Measurements from ENCODE around the gene RNASEL.

DNA sequence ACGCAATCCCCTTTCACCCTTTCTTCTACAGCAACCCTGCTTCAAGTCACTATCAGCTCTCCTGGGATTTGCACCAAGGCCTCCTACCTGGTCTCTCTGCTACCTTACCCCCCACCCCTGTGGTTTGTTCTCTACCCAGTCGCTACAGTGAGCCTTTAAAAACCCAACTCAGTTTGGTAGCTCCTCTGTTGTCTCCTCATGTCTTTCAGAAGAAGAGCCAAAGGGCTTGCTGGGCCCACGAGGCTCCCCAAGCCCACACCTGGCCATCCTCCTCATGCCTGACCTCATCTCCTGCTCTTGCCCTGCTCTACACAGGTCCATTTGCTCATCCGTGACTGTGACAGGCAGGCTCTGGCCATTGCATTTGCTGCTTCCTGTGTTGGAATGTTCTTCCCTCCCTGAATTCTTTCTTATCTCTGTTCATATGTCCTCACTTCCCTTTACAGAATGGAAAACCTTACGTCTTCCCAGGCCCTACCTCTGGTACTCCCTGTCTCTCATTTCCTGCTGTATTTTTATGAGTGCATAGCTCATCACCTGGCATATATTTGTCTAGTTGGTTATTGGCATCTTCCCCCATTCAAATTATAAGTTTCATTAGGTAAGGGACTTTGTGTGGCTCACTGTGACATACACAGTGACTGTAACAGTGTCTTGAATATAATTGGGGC is 11.8 kb upstream of the RNASEL start:
- TF ChIP-seq CTCF (conservative IDR thresholded peaks at IDR 0.05), result no peak
- TF ChIP-seq ZFX (IDR thresholded peaks at IDR 0.05), result no peak

All from C4-2B (cell line).